ENCODE measurements around the gene CDNF.

DNA sequence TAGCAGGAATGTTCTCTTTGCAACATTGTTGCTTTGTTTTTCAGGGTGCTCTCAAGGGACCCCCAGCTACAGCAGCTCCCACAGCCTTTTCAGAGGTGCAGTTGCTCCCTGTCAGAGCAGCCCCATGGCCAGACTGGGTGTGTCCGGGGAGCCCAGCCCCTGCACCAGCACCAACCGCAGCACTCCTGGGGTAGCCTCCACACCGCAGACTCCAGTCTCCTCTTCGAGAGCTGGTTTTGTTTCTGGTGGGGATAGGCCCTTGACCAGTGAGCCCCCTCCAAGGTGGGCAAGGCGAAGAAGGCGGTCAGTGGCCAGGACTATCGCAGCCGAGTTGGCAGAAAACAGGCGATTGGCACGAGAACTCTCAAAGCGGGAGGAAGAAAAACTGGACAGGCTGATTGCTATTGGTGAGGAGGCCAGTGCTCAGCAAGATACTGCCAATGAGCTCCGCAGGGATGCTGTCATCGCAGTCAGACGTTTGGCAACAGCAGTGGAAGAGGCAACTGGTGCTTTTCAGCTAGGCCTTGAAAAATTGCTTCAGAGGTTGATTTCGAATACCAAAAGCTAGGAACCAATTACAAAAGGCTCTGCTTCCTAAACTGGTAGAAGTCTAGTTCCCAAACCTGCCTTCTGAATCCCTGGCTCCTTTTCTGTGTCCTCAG, 5.6 kb upstream of the CDNF start:
- TF ChIP-seq, protein P1, sequence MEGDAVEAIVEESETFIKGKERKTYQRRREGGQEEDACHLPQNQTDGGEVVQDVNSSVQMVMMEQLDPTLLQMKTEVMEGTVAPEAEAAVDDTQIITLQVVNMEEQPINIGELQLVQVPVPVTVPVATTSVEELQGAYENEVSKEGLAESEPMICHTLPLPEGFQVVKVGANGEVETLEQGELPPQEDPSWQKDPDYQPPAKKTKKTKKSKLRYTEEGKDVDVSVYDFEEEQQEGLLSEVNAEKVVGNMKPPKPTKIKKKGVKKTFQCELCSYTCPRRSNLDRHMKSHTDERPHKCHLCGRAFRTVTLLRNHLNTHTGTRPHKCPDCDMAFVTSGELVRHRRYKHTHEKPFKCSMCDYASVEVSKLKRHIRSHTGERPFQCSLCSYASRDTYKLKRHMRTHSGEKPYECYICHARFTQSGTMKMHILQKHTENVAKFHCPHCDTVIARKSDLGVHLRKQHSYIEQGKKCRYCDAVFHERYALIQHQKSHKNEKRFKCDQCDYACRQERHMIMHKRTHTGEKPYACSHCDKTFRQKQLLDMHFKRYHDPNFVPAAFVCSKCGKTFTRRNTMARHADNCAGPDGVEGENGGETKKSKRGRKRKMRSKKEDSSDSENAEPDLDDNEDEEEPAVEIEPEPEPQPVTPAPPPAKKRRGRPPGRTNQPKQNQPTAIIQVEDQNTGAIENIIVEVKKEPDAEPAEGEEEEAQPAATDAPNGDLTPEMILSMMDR (conservative IDR thresholded peaks at IDR 0.05) = no peak
- TF ChIP-seq ZFX (IDR thresholded peaks at IDR 0.05) = no peak

All from C4-2B (cell line).